DND-41 (cell line): Measurements from ENCODE around the gene DDX17.

ENCODE experiments used
- ATAC-seq: fragments of 200-7000 bp; cut with Tn5 transposase; 3 replicates; pipeline ENCODE4 v1.9.1; 2021; ENCODE audit warnings: low read depth; ENCODE audit not compliant: insufficient read depth
- DNase-seq: peaks from one replicate; pipeline ENCODE4 v3.0.0-alpha.2; 2020
- H2AFZ ChIP-seq: 2 replicates; pipeline ENCODE4 v1.6.0; 2012; ENCODE audit warnings: low read depth, low read length
- H3K27ac ChIP-seq: 2 replicates; pipeline ENCODE4 v1.5.1; 2012; ENCODE audit warnings: low read length, inconsistent platforms
- H3K27me3 ChIP-seq: fragments of 200-600 bp; sonication (generic); 2 replicates; pipeline ENCODE4 v1.6.0; 2012; ENCODE audit warnings: low read length, mild to moderate bottlenecking, inconsistent platforms; ENCODE audit not compliant: insufficient read depth, poor library complexity
- H3K36me3 ChIP-seq: 2 replicates; pipeline ENCODE4 v1.5.1; 2012; ENCODE audit warnings: low read length, inconsistent platforms; ENCODE audit not compliant: insufficient read depth
- H3K4me1 ChIP-seq: 2 replicates; pipeline ENCODE4 v1.5.1; 2012; ENCODE audit warnings: mild to moderate bottlenecking, low read length; ENCODE audit not compliant: insufficient read depth
- H3K4me2 ChIP-seq: 2 replicates; pipeline ENCODE4 v1.6.0; 2012; ENCODE audit warnings: mild to moderate bottlenecking, moderate library complexity, low read length, inconsistent platforms; ENCODE audit not compliant: insufficient read depth
- H3K4me3 ChIP-seq, 2 experiments: fragments of 200-600 bp in 1 of 2; shearing (Covaris generic) in 1 of 2; 2 replicates each; pipeline ENCODE4 v1.5.1; 2012 to 2016; ENCODE audit warnings: inconsistent platforms in 2 of 2, low read length in 2 of 2, mild to moderate bottlenecking in 2 of 2, low read depth in 1 of 2, moderate library complexity in 1 of 2
- H3K79me2 ChIP-seq: 2 replicates; pipeline ENCODE4 v1.6.0; 2012; ENCODE audit warnings: low read length, inconsistent platforms; ENCODE audit not compliant: insufficient read depth
- H3K9ac ChIP-seq: 2 replicates; pipeline ENCODE4 v1.6.0; 2012; ENCODE audit warnings: low read depth, mild to moderate bottlenecking, inconsistent platforms, low read length, moderate library complexity
- H3K9me3 ChIP-seq: 2 replicates; pipeline ENCODE4 v1.5.1; 2012; ENCODE audit warnings: low read length, moderate library complexity, mild to moderate bottlenecking, inconsistent platforms; ENCODE audit not compliant: insufficient read depth, severe bottlenecking
- H4K20me1 ChIP-seq: 2 replicates; pipeline ENCODE4 v1.6.0; 2012; ENCODE audit warnings: low read length; ENCODE audit not compliant: insufficient read depth
- CTCF ChIP-seq: IDR thresholded peaks from 2 replicates; pipeline ENCODE4 v1.5.1; 2012; ENCODE audit warnings: borderline replicate concordance, low read length, moderate library complexity, mild to moderate bottlenecking; ENCODE audit not compliant: poor library complexity, severe bottlenecking; ENCODE audit errors: extremely low read depth
- EZH2 ChIP-seq: IDR thresholded peaks from 3 replicates; pipeline ENCODE4 v1.6.1; 2012; ENCODE audit warnings: borderline replicate concordance, low read depth, mild to moderate bottlenecking, moderate library complexity, low read length, inconsistent platforms; ENCODE audit not compliant: severe bottlenecking

Gene DDX17

GRCh38 chr22:38523479-38523878 lies 17.4 kb upstream of the DDX17 start:
- no peak for ATAC-seq
- H3K36me3 ChIP-seq, result no peaks in the 10 kb centered on the region
- no peak for TF ChIP-seq CTCF
- TF ChIP-seq EZH2, result no peak

GRCh38 chr22:38523029-38523428 lies 16.9 kb upstream of the DDX17 start:
- Histone ChIP-seq H3K4me2 (no peak overlapping the region), H2AFZ (no peak overlapping the region), H3K9ac (no peak overlapping the region), H3K36me3 (no peaks in the 10 kb centered on the region), H3K27ac (no peak overlapping the region), H4K20me1 (no peaks in the 10 kb centered on the region), H3K27me3 (no peaks in the 10 kb centered on the region), H3K4me1 (no peaks in the 10 kb centered on the region), H3K9me3 (no peaks in the 10 kb centered on the region), H3K4me3 (no peak overlapping the region), H3K79me2 (no peaks in the 10 kb centered on the region)
- no peak for ATAC-seq
- DNase-seq, result no peak
- TF ChIP-seq EZH2, result no peak

More at GRCh38 chr22:38523479-38523878, 17.4 kb upstream of the DDX17 start:
- DNase-seq, result no peak
- Histone ChIP-seq H3K27ac (no peak overlapping the region), H3K4me2 (no peak overlapping the region), H3K9ac (no peak overlapping the region), H3K4me1 (no peaks in the 10 kb centered on the region), H2AFZ (no peak overlapping the region), H3K9me3 (no peaks in the 10 kb centered on the region), H3K4me3 (no peak overlapping the region), H3K79me2 (no peaks in the 10 kb centered on the region), H4K20me1 (no peaks in the 10 kb centered on the region), H3K27me3 (no peaks in the 10 kb centered on the region)

DNA sequence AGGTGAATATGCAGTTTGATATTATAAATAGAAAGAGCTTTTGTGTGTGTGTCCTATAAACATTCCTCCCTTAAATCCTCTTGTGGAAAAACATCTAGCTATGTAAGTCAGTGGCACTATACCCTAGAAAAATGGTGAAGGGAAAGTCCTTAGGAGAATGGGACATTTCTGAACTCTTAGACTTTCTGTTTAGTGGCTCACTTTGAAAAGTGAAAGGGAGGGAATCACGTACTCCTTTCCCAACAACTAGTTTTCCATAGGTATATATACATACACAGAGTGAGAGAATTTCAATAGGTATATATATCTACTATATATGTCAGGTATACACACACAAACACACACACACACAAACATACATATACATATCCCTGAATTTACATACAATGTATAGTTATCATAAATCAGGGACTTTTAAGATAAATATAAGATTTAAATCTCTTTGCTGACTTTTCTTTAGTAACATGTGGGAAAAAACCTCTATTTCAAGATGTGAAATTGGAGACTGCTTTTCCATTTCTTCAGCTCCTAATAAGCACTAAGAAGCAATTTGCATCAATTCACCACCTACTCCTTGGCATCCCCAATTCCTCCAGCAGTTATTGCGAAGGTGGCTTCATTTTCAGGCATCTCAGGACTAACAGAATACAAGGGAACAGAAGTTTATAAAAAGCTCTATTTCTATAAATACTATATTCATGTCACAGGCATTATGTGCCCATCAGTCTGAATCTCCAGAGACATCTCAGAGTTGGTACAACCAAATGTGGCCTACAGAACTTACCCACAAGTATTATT lies 13.5 kb upstream of the DDX17 start:
- ATAC-seq, result no peak
- Histone ChIP-seq H3K9me3 (no peaks in the 10 kb centered on the region), H3K4me3 (no peak overlapping the region), H3K27me3 (no peaks in the 10 kb centered on the region), H3K9ac (no peak overlapping the region), H3K79me2 (no peaks in the 10 kb centered on the region), H3K4me2 (no peak overlapping the region), H4K20me1 (no peaks in the 10 kb centered on the region), H2AFZ (no peak overlapping the region), H3K36me3 (no peaks in the 10 kb centered on the region), H3K4me1 (no peaks in the 10 kb centered on the region), H3K27ac (no peak overlapping the region)
- DNase-seq, result no peak
- TF ChIP-seq CTCF (no peak), EZH2 (no peak)

GRCh38 chr22:38518620-38519019 lies 12.5 kb upstream of the DDX17 start:
- Histone ChIP-seq H4K20me1 (no peaks in the 10 kb centered on the region), H3K36me3 (no peaks in the 10 kb centered on the region), H3K27ac (no peak overlapping the region), H3K79me2 (no peaks in the 10 kb centered on the region), H3K4me1 (no peaks in the 10 kb centered on the region), H3K4me3 (no peak overlapping the region), H3K9ac (no peak overlapping the region), H2AFZ (no peak overlapping the region), H3K9me3 (no peaks in the 10 kb centered on the region), H3K27me3 (no peaks in the 10 kb centered on the region), H3K4me2 (no peak overlapping the region)
- no peak for ATAC-seq
- TF ChIP-seq EZH2 (no peak), CTCF (no peak)
- no peak for DNase-seq
